ENCODE data around the gene SCYGR3. TPM values are rescaled to one million over a fixed set of nuclear protein-coding genes. Genes with fewer than 3 reads are reported as not detected.

Gene SCYGR3
- total and polyA plus RNA-seq, 3 experiments from 2014 or later = not detected

- DNase-seq = no peak
- no peaks in the 10 kb centered on the region for H3K27me3 ChIP-seq (ENCODE audit: insufficient read depth, low read length, poor library complexity, severe bottlenecking)
- Mint-ChIP-seq H3K27me3 (peaks cover 11 to 30% of the 10 kb centered on the region in 2 donors), H3K36me3 (no peaks in the 10 kb centered on the region), H3K9me3 (no peaks in the 10 kb centered on the region), H3K4me1 (no peaks in the 10 kb centered on the region), H3K27ac (no peak within 1 kb of the TSS), H3K4me3 (no peak within 1 kb of the TSS)
- ChIA-PET POLR2A (no interaction called here), CTCF (no interaction called here)
- no peak within 1 kb of the TSS for H3K27ac ChIP-seq (ENCODE audit: low read depth, low read length)
- no peak within 1 kb of the TSS for H3K4me3 ChIP-seq (ENCODE audit: low read length)
- no peaks in the 10 kb centered on the region for H3K36me3 ChIP-seq (ENCODE audit: insufficient read depth, low read length)
- no peaks in the 10 kb centered on the region for H3K4me1 ChIP-seq (ENCODE audit: insufficient read depth, low read length)
- H3K9me3 ChIP-seq (ENCODE audit: low read length) = no peaks in the 10 kb centered on the region
Observed at GRCh38 chr2:227617316-227618230, 2.9 kb upstream of the SCYGR3 start, which contains the start of gene SCYGR4. TSS of gene SCYGR4 (plus strand) at chr2:227617498. CDS start at chr2:227617498, 0 bp downstream.

- Histone ChIP-seq H3K27ac (ENCODE audit: low read depth, low read length) (no peak overlapping the region), H3K9me3 (ENCODE audit: low read length) (no peaks in the 10 kb centered on the region), H3K36me3 (ENCODE audit: insufficient read depth, low read length) (no peaks in the 10 kb centered on the region), H3K4me1 (ENCODE audit: insufficient read depth, low read length) (no peaks in the 10 kb centered on the region), H3K4me3 (ENCODE audit: low read length) (no peak overlapping the region), H3K27me3 (ENCODE audit: insufficient read depth, low read length, poor library complexity, severe bottlenecking) (no peaks in the 10 kb centered on the region)
- Mint-ChIP-seq H3K36me3 (no peaks in the 10 kb centered on the region), H3K4me1 (no peaks in the 10 kb centered on the region), H3K4me3 (no peak overlapping the region), H3K27me3 (peaks cover 15 to 38% of the 10 kb centered on the region in 2 donors), H3K9me3 (no peaks in the 10 kb centered on the region), H3K27ac (no peak overlapping the region)
- no peak for DNase-seq
- CTCF ChIA-PET = no interaction called here
- POLR2A ChIA-PET = no interaction called here
Observed at GRCh38 chr2:227616631-227617030, 2.0 kb upstream of the SCYGR3 start.

GRCh38 chr2:227615906-227616305 lies 1.3 kb upstream of the SCYGR3 start:
- no peaks in the 10 kb centered on the region for H3K36me3 Mint-ChIP-seq
- POLR2A ChIA-PET = no interaction called here
- Histone ChIP-seq H3K4me3 (ENCODE audit: low read length) (no peak overlapping the region), H3K36me3 (ENCODE audit: insufficient read depth, low read length) (no peaks in the 10 kb centered on the region), H3K4me1 (ENCODE audit: insufficient read depth, low read length) (no peaks in the 10 kb centered on the region), H3K27ac (ENCODE audit: low read depth, low read length) (no peak overlapping the region), H3K9me3 (ENCODE audit: low read length) (no peaks in the 10 kb centered on the region), H3K27me3 (ENCODE audit: insufficient read depth, low read length, poor library complexity, severe bottlenecking) (no peaks in the 10 kb centered on the region)
- no peak overlapping the region for H3K27ac Mint-ChIP-seq
- CTCF ChIA-PET = no interaction called here
- H3K4me1 Mint-ChIP-seq = no peaks in the 10 kb centered on the region
- no peak overlapping the region for H3K4me3 Mint-ChIP-seq
- DNase-seq = no peak
- H3K27me3 Mint-ChIP-seq = peaks cover 19 to 43% of the 10 kb centered on the region in 2 donors
- H3K9me3 Mint-ChIP-seq = no peaks in the 10 kb centered on the region

- ChIA-PET POLR2A (no interaction called here), CTCF (no interaction called here)
- Mint-ChIP-seq H3K4me3 (no peak overlapping the region), H3K27me3 (peaks cover 17 to 42% of the 10 kb centered on the region in 2 donors), H3K27ac (no peak overlapping the region), H3K9me3 (no peaks in the 10 kb centered on the region), H3K36me3 (no peaks in the 10 kb centered on the region), H3K4me1 (peaks cover under 1 to 2% (median 2%) of the 10 kb centered on the region in 3 donors)
- Histone ChIP-seq H3K4me3 (ENCODE audit: low read length) (no peak overlapping the region), H3K9me3 (ENCODE audit: low read length) (no peaks in the 10 kb centered on the region), H3K4me1 (ENCODE audit: insufficient read depth, low read length) (no peaks in the 10 kb centered on the region), H3K27ac (ENCODE audit: low read depth, low read length) (no peak overlapping the region), H3K27me3 (ENCODE audit: insufficient read depth, low read length, poor library complexity, severe bottlenecking) (no peaks in the 10 kb centered on the region), H3K36me3 (ENCODE audit: insufficient read depth, low read length) (no peaks in the 10 kb centered on the region)
- DNase-seq = no peak
Observed at GRCh38 chr2:227615181-227615580, 541 bp upstream of the SCYGR3 start.

- no peak overlapping the region for H3K27ac ChIP-seq (ENCODE audit: low read depth, low read length)
- H3K9me3 ChIP-seq (ENCODE audit: low read length) = no peaks in the 10 kb centered on the region
- no peaks in the 10 kb centered on the region for H3K9me3 Mint-ChIP-seq
- no peak overlapping the region for H3K4me3 Mint-ChIP-seq
- no peak for DNase-seq
- H3K4me1 ChIP-seq (ENCODE audit: insufficient read depth, low read length) = no peaks in the 10 kb centered on the region
- H3K27ac Mint-ChIP-seq = no peak overlapping the region
- peaks cover 21 to 44% of the 10 kb centered on the region in 2 donors for H3K27me3 Mint-ChIP-seq
- POLR2A ChIA-PET = no interaction called here
- no peaks in the 10 kb centered on the region for H3K36me3 ChIP-seq (ENCODE audit: insufficient read depth, low read length)
- peaks cover 3 to 8% (median 6%) of the 10 kb centered on the region in 3 donors for H3K4me1 Mint-ChIP-seq
- H3K36me3 Mint-ChIP-seq = no peaks in the 10 kb centered on the region
- CTCF ChIA-PET = no interaction called here
- no peak overlapping the region for H3K4me3 ChIP-seq (ENCODE audit: low read length)
- no peaks in the 10 kb centered on the region for H3K27me3 ChIP-seq (ENCODE audit: insufficient read depth, low read length, poor library complexity, severe bottlenecking)
Observed at GRCh38 chr2:227614246-227614645, 394 bp downstream of the SCYGR3 start.

GRCh38 chr2:227613272-227613660 lies 1.4 kb downstream of the SCYGR3 start:
- Histone ChIP-seq H3K9me3 (ENCODE audit: low read length) (no peaks in the 10 kb centered on the region), H3K4me1 (ENCODE audit: insufficient read depth, low read length) (peaks cover 3% of the 10 kb centered on the region), H3K36me3 (ENCODE audit: insufficient read depth, low read length) (no peaks in the 10 kb centered on the region), H3K4me3 (ENCODE audit: low read length) (no peak overlapping the region), H3K27ac (ENCODE audit: low read depth, low read length) (no peak overlapping the region), H3K27me3 (ENCODE audit: insufficient read depth, low read length, poor library complexity, severe bottlenecking) (no peaks in the 10 kb centered on the region)
- no peak overlapping the region for H3K4me3 Mint-ChIP-seq
- H3K4me1 Mint-ChIP-seq = peaks cover 11 to 18% (median 13%) of the 10 kb centered on the region in 3 donors
- no peaks in the 10 kb centered on the region for H3K36me3 Mint-ChIP-seq
- ChIA-PET CTCF (no interaction called here), POLR2A (no interaction called here)
- H3K27me3 Mint-ChIP-seq = peaks cover 21 to 41% of the 10 kb centered on the region in 2 donors
- DNase-seq = no peak
- no peaks in the 10 kb centered on the region for H3K9me3 Mint-ChIP-seq
- no peak overlapping the region for H3K27ac Mint-ChIP-seq

- H3K4me3 Mint-ChIP-seq = no peak overlapping the region
- H3K27ac Mint-ChIP-seq = no peak overlapping the region
- no peaks in the 10 kb centered on the region for H3K9me3 Mint-ChIP-seq
- Histone ChIP-seq H3K4me3 (ENCODE audit: low read length) (no peak overlapping the region), H3K27me3 (ENCODE audit: insufficient read depth, low read length, poor library complexity, severe bottlenecking) (no peaks in the 10 kb centered on the region), H3K4me1 (ENCODE audit: insufficient read depth, low read length) (peaks cover 7% of the 10 kb centered on the region), H3K27ac (ENCODE audit: low read depth, low read length) (no peak overlapping the region), H3K9me3 (ENCODE audit: low read length) (no peaks in the 10 kb centered on the region), H3K36me3 (ENCODE audit: insufficient read depth, low read length) (no peaks in the 10 kb centered on the region)
- CTCF ChIA-PET = no interaction called here
- no peaks in the 10 kb centered on the region for H3K36me3 Mint-ChIP-seq
- peaks cover 21 to 35% of the 10 kb centered on the region in 2 donors for H3K27me3 Mint-ChIP-seq
- H3K4me1 Mint-ChIP-seq = peaks cover 13 to 23% (median 17%) of the 10 kb centered on the region in 3 donors
- POLR2A ChIA-PET = no interaction called here
- DNase-seq = no peak
Observed at GRCh38 chr2:227612546-227613271, 1.9 kb downstream of the SCYGR3 start.

GRCh38 chr2:227610123-227610522 lies 4.5 kb downstream of the SCYGR3 start:
- no peak overlapping the region for H3K4me3 ChIP-seq (ENCODE audit: low read length)

More at GRCh38 chr2:227610123-227610522, 4.5 kb downstream of the SCYGR3 start:
- H3K4me1 ChIP-seq (ENCODE audit: insufficient read depth, low read length) = peaks cover 7% of the 10 kb centered on the region
- peaks cover 19 to 45% of the 10 kb centered on the region in 2 donors for H3K27me3 Mint-ChIP-seq
- H3K4me3 Mint-ChIP-seq = no peak overlapping the region
- ChIA-PET POLR2A (no interaction called here), CTCF (no interaction called here)
- H3K9me3 Mint-ChIP-seq = no peaks in the 10 kb centered on the region
- H3K4me1 Mint-ChIP-seq = peaks cover 13 to 23% (median 17%) of the 10 kb centered on the region in 3 donors
- H3K36me3 Mint-ChIP-seq = no peaks in the 10 kb centered on the region
- H3K27ac ChIP-seq (ENCODE audit: low read depth, low read length) = no peak overlapping the region
- H3K27ac Mint-ChIP-seq = no peak overlapping the region
- H3K36me3 ChIP-seq (ENCODE audit: insufficient read depth, low read length) = no peaks in the 10 kb centered on the region
- H3K9me3 ChIP-seq (ENCODE audit: low read length) = no peaks in the 10 kb centered on the region
- no peaks in the 10 kb centered on the region for H3K27me3 ChIP-seq (ENCODE audit: insufficient read depth, low read length, poor library complexity, severe bottlenecking)
- no peak for DNase-seq

All from CD8-positive, alpha-beta memory T cell (primary cell).